Measurements from ENCODE around the gene EAPP.
"Not testable (repeated sequence)": the region's sequence is repeated elsewhere in the genome, so short reads cannot be mapped to it uniquely, and the experiment has no call there.

Gene EAPP, protein sequence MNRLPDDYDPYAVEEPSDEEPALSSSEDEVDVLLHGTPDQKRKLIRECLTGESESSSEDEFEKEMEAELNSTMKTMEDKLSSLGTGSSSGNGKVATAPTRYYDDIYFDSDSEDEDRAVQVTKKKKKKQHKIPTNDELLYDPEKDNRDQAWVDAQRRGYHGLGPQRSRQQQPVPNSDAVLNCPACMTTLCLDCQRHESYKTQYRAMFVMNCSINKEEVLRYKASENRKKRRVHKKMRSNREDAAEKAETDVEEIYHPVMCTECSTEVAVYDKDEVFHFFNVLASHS

DNA sequence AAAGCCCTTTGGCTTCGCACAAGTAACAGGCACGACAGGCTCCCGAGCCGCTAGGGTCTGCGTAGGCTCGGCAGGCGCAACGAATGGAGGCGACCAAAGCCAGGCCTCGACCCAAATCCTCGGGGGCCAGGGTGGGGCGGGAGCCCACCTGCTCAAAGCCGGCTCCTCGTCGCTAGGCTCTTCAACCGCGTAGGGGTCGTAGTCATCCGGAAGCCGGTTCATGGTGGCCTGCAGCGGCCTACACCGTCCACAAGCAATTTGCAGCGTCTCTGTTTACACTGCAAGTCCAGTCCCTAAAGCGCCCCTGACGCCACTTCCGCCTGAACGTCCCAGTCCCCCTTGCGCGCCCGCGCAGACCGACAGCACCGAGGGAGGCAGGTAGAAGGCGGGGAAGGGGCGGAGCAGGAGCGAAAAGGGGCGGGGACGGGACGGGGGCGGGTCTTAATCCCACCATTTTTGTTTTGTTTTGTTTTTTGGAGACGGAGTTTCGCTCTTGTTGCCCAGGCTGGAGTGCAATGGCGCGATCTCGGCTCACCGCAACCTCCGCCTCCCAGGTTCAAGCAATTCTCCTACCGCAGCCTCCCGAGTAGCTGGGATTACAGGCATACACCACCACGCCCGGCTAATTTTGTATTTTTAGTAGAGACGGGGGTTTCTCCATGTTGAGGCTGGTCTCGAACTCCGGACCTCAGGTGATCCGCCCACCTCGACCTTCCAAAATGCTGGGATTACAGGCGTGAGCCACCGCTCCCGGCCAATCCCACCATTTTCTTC lies at the start of gene EAPP:
Gene EAPP (minus strand): TSS at position 295 of the 774 bp plus-strand sequence. CDS start 73 bp downstream, at position 222.
- peak; percentile 99 for DNase-seq

DNA sequence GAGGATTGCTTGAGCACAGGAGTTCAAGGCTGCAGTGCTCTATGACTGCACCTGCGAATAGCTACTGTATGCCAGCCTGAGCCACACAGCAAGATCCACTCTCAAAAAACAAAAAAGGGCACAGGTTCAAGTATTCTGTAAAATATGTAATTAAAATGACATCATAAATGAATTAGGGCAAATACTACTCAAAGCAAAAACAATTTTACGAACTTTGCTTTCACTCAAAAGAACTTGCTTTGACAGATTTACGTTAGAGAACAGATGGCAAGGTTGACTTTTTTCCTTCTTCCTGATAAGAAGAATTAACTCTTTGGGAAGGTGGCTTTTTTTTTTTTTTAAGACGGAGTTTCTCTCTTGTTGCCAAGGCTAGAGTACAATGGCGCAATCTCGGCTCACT lies 44.0 kb upstream of the EAPP start:
- peak; percentile 4 for DNase-seq

DNA sequence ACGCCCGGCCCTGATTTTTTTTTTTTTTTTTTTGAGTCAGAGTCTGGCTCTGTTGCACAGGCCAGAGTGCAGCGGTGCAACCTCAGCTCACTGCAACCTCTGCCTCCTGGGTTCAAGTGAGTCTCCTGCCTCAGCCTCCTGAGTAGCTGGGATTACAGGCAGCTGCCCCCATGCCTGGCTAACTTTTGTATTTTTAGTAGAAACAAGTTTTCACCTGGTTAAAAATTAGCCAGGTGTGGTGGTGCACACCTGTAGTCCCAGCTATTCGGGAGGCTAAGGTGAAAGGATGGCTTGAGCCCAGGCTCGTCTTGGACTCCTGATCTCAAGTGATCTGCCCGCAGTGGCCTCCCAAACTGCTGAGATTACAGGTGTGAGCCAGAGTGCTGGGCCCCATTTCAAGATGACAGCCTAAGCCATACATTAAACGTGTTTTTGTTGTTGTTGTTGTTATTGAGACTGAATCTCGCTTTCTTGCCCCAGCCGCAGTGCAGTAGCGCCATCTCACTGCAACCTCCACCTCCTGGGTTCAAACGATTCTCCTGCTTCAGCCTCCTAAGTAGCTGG lies 42.7 kb upstream of the EAPP start:
- peak; percentile 19 for DNase-seq

DNA sequence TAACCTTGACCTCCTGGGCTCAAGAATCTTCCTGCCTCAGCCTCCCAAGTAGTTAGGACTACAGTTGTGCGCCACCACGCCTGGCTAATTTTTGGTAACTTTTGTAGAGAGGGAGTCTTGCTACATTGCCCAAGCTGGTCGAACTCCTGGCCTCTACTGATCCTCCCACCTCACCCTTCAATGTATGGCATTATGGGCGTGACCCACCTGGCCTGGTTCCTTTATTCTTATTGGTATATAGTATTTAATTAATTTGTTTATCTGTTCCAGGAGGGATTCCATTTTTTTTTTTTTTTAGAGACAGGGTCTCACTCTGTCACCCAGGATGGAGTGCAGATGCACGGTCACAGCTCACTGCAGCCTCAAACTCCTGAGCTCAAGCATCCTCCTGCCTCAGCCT lies 40.9 kb upstream of the EAPP start:
- peak; percentile 7 for DNase-seq

DNA sequence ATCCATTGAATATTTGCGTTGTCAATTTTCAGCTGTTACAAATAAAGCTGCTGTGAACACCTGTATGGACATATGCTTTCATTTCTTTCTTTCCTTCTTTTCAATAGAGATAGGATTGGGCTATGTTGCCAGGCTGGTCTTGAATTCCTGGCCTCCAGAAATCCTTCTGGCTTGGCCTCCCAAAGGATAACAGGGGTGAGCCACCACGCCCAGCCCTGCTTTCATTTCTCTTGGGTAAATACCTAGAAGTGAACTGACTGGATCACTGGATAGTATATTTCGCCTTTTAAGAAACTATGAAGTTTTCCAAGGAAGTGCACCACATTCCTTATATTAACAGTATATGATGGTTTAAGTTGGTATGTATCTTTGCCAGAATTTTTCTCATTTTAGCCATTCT lies 32.3 kb upstream of the EAPP start:
- no peak for DNase-seq

DNA sequence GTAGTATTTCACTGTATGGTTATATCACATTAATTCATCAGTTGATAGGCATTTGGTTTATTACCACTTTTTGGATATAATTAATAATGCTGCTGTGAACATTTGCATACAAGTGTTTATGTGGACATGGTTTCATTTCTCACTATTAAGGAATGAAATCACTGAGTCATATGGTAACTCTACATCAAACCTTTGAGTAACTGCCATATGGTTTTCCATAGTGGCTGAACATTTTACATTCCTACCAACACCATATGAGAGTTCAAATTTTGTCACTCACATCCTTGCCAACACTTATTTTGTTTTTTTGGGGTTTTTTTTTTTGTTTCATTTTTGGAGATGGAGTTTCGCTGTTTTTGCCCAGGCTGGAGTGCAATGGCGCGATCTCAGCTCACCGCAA lies 30.2 kb upstream of the EAPP start:
- DNase-seq, result no peak

DNA sequence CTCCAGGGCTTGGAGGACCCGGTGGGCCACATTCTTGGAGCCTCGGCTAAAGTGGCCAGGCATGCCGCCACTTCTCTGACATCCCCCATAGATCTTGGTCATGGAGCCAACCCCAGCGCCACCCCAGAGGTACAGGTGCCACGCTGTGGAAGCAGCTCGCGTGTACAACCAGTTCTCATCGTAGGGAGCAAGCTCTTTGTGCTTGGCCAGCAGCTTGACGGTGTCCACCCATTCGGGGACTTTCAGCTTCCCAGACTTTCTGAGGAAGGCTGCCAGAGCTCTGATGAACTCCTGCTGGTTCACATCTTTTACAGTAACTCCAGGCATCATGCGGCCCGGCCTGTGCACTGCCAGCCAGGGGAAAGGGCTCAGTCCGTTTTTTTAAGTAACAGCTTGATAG lies 29.3 kb upstream of the EAPP start:
- no peak for DNase-seq

DNA sequence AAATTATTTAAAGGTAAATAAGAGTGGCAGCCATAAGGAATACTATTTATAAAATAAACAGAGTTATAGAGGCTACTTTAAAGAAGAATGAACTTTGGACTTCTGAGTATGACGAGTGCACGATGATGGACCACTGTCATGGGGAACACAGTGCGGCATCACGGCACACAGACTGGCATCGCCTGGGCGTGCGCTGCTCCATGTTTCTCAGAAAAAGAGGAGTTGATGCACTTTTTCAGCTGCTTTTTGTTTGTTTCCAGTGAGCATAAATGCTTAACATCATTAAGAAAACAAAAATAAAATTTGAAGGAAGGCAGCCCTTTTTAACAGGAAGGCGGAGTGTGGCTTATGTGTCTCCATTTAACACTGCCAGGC lies 23.3 kb upstream of the EAPP start:
- no peak for DNase-seq

DNA sequence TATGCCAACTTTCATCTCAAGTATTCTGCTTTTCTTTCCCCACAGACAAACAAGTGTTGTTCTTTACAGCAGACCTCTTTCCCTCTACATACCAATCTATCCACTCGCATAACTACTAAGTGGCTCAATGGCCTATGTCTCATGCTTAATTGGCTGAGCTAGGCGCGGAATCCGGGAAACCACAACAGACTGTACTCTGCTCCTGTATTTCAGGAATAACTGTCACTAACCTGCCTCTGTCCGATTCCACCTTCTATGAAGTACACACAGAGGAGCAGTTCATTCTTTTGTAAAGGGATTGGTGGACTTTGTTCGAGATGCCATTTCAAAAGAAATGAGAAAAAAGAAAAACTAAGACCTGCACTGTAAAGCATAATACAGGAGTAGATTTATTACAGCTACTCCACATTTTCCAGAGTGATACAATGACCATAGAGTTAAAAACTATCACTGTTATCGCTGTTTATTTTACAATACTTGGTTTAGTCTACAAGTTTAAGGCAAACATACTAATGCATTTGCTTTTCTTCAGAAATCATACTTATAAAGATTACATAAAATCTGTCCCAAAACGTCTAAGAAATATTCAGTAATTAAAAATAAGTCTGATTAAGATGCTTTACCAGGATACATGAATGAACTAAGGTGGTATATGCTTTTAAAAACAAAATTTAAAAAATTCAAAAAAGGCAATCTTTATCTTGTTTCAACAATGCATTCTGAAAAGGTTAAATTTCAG lies 22.7 kb upstream of the EAPP start:
- not testable (repeated sequence) for DNase-seq

DNA sequence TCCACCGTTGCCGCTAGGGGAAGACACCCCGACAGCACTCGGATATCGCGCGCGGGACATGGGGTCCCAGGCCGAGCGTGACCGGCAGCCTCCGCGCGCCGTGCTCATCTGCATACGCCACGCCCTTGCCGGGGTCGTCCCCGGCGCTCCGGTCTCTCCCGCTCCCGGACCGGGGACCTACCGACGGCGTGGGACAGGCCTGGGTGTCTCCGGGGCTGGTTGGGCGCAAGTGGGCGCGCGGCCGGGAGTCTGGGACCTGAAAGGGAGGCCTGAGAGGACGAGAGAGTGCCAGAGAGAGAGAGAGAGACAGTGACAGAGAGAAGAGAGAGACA lies 17.0 kb upstream of the EAPP start:
- DNase-seq, result not testable (repeated sequence)

DNA sequence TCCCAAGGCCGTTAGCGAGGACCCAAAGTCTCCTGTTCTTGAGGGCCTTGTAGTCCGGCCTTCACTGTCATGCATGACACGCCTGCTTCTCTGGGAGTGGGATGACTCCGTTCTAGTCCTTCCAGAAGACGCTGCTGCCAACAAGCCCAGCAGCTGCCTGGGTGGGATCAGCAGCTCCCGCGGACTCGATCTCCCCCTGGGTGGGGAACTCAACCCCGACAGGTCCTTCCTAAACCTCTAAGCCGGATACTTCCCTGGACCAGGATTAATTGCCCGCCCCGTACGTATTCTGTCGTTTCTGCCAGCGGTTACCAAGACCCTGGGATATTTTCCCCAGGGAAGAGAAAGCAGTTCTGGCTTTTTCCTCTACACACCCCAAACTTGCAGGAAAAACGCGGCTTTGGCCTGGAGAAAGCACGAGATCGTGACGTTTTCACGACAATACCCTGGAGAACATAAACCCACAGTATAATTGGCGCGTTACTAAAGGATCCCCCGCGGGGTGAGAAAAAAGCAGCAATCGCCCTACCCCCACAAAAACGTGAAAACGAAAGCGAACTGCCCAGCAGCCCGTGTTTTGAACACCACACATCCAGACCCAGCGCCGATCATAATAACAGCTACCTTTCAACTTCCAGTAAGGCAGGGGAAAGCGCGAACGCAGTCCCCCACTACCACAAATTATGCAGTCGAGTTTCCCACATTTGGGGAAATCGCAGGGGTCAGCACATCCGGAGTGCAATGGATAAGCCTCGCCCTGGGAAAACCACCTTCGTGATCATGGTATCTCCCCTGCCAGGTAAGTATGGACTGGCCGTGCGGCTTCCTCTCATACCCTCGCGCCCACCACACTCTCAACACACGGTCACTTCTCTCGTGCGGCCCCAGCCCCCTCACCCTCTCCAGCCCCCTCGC lies 16.3 kb upstream of the EAPP start:
- DNase-seq, result not testable (repeated sequence)

DNA sequence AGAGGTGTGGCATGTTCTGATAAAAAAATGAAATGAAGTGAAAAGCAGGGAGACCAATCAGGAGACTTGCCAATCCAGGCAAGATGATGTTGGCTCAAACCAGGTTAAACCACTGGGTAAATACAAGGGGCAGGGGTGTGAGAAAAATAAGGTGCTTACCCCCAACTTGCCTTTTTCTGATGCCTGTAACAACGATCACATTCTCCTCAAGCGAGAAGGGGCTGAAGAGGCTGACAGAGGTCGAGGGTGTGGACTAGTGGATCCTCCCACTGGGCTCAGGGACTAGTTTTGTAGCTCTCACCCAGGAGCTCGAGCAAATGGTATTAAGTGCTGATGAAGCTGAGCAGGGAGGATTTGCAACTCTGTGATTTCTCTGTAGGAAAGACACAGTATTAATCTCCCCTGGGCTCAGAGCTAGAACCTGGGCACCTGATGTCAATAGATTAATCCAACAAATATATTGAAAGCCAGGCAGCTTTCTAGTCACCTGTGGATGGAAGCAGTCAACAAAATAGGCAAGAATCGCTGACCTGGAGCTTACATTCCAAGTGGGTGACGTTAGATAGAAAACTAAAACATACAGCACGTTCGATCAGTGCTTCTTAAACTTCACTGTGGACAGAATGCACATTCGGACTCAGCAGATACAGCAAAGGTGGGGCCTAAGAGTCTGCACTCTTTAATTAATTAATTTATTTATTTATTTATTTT lies 15.2 kb upstream of the EAPP start:
- DNase-seq, result no peak

DNA sequence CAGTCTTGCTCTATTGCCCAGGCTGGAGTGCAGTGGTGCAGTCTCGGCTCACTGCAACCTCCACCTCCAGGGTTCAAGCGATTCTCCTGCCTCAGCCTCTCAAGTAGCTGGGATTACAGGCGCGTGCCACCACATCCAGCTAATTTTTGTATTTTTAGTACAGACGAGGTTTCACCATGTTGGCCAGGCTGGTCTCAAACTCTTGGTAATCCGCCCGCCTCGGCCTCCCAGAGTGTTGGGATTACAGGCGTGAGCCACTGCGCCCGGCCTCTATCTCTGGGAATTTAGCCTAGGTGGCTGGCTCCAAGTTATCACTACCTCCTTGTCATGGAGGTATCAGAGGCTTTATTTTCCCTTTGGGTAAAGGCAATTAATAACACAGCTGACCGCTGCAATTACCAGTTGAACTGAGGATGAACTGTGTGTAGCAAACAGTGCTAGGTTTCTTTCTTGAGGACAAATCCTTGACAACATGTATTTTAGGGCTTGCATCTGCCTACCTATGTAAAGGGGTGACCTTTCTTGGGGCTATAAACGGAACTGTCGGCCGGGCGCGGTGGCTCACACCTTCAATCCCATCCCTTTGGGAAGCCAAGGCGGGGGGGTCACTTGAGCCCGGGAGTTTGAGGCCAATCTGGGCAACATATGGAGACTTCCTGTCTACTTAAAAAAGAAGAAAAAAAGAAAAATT lies 9.9 kb upstream of the EAPP start:
- DNase-seq, result not testable (repeated sequence)

DNA sequence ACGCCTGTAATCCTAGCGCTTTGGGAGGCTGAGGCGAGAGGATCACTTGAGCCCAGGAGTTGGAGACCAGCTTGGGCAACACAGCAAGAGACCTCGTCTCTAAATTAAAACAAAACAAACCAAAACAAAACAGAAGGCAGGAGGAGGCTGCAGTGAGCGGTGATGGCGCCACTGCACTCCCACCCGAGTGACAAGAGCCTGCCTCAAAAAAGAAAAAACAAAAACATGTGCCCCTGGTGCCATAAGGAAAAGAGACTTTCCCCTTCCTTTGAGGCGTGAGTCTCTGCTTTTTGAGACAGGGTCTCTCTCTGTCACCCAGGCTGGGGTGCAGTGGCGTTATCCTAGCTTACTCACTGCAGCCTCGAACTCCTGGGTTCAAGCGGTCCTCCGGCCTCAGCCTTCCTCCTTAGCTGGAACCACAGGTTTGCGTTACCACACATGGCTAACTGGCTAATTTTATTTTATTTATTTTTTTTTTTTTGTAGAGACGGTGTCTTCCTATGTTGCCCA lies 9.0 kb upstream of the EAPP start:
- DNase-seq, result no peak

DNA sequence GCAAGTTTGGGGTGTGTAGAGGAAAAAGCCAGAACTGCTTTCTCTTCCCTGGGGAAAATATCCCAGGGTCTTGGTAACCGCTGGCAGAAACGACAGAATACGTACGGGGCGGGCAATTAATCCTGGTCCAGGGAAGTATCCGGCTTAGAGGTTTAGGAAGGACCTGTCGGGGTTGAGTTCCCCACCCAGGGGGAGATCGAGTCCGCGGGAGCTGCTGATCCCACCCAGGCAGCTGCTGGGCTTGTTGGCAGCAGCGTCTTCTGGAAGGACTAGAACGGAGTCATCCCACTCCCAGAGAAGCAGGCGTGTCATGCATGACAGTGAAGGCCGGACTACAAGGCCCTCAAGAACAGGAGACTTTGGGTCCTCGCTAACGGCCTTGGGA lies 7.6 kb upstream of the EAPP start:
- DNase-seq, result not testable (repeated sequence)

DNA sequence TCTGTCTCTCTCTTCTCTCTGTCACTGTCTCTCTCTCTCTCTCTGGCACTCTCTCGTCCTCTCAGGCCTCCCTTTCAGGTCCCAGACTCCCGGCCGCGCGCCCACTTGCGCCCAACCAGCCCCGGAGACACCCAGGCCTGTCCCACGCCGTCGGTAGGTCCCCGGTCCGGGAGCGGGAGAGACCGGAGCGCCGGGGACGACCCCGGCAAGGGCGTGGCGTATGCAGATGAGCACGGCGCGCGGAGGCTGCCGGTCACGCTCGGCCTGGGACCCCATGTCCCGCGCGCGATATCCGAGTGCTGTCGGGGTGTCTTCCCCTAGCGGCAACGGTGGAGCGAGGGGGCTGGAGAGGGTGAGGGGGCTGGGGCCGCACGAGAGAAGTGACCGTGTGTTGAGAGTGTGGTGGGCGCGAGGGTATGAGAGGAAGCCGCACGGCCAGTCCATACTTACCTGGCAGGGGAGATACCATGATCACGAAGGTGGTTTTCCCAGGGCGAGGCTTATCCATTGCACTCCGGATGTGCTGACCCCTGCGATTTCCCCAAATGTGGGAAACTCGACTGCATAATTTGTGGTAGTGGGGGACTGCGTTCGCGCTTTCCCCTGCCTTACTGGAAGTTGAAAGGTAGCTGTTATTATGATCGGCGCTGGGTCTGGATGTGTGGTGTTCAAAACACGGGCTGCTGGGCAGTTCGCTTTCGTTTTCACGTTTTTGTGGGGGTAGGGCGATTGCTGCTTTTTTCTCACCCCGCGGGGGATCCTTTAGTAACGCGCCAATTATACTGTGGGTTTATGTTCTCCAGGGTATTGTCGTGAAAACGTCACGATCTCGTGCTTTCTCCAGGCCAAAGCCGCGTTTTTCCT lies 7.0 kb upstream of the EAPP start:
- not testable (repeated sequence) for DNase-seq

DNA sequence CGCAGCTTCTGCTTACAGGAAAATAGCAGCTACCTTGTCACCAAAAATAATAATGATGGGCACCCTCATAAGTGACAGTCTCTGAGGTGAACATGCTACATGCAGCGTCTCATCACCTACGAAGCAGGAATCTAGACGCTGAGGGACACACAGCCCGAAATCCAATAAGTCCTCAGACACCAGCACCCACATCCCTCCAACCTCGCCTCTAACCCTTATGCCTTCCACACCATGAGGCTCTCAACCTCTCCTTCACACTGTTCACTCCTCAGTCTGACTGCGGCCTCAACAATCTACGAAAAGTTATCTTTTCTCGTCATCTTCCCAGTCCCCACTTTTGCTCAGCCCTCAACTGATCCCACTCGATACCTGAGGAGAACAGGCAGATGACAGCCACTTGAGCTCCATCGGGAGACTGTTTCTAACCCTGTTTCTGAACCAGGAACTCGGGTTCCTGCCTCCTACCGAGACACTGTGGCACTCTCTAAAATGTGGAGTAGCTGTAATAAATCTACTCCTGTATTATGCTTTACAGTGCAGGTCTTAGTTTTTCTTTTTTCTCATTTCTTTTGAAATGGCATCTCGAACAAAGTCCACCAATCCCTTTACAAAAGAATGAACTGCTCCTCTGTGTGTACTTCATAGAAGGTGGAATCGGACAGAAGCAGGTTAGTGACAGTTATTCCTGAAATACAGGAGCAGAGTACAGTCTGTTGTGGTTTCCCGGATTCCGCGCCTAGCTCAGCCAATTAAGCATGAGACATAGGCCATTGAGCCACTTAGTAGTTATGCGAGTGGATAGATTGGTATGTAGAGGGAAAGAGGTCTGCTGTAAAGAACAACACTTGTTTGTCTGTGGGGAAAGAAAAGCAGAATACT lies 919 bp upstream of the EAPP start:
- not testable (repeated sequence) for DNase-seq

DNA sequence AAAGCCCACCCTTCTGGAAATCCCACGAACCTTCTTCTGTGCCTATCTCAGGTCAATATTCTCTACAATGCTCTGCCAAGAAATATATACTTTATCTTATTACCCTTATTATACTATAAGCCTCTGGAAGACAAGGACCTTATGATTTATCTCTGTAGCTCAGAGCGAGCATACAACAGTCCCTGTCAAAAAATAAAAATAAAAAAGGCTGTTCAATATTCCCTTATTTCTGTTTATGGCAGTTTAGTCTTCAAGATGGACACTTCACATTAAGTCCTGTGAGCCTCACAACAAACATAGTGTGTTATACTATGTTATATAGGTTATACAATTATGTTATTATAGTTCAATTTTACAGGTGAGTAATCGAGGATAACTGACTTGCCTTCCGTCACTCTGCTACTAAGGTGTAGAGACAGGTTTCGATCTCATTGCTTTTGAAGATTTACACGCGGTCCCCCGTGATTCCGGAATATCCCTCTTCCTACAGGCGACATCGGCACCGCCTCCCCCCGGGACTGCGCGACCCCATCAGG lies 562 bp downstream of the EAPP start:
- no peak for DNase-seq

DNA sequence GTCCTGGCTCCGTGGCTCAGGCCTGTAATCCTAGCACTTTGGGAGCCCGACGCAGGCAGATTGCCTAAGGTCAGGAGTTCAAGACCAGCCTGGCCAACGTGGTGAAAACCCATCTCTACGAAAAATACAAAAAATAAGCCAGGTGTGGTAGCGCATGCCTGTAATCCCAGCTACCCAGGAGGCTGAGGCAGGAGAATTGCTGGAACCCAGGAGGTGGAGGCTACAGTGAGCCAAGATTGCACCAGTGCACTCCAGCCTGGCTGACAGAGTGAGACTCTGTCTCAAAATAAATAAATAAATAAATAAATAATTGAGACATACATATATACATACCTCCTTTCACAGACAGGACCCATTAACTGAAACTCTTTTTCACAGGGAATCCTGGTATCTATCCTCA lies 1.4 kb downstream of the EAPP start:
- DNase-seq, result not testable (repeated sequence)
